ENCODE data around the gene TFAM.

- TF ChIP-seq CTCF (IDR thresholded peaks at IDR 0.05; ENCODE audit: low read depth, low read length) (no peak), EZH2phosphoT487 (IDR thresholded peaks at IDR 0.05; ENCODE audit: low read depth) (no peak)
Measured at GRCh38 chr10:58431903-58432302, 46.7 kb downstream of the TFAM start.

Data from OCI-LY3 (cell line).